ENCODE measurements around the gene OR2B6. TPM values are rescaled to one million over a fixed set of nuclear protein-coding genes. Genes with fewer than 3 reads are reported as not detected.

Gene OR2B6
- total and polyA plus RNA-seq, 7 donors, result 0.06 TPM; not detected in 6

DNA sequence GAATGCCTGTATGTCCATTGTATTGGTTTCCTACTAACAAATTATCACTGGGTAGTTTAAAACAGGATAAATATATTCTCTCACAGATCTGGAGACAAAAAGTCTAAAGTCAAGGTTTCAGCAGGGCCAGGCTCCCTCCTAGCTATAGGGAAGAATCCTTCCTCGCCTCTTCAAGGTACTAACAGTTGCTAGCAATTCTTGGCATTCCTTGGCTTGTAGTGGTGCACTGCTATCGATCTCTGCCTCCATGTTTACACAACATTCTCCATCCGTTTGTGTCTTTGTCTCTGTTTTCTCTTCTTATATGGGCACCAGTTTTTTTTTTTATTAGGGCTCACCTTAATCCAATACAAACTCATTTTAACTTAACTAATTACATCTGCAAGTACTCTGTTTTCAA lies 48.9 kb downstream of the OR2B6 start:
- H3K4me3 ChIP-seq, result no peak overlapping the region
- intact Hi-C loops (cut with DNase I), result no loop called here
- no peak overlapping the region for H3K27ac ChIP-seq
- no peaks in the 10 kb centered on the region for H3K36me3 ChIP-seq (ENCODE audit: insufficient read depth in 1 of 2, low read depth in 1 of 2)
- H3K9me3 ChIP-seq, result no peaks in the 10 kb centered on the region
- no peaks in the 10 kb centered on the region for H3K4me1 ChIP-seq
- DNase-seq (no peak), ATAC-seq (no peak)
- WGBS, 3 donors, result 41 to 44% (median 41%) methylated on average over 3 of the region's 3 CpGs
- TF ChIP-seq, protein P1, sequence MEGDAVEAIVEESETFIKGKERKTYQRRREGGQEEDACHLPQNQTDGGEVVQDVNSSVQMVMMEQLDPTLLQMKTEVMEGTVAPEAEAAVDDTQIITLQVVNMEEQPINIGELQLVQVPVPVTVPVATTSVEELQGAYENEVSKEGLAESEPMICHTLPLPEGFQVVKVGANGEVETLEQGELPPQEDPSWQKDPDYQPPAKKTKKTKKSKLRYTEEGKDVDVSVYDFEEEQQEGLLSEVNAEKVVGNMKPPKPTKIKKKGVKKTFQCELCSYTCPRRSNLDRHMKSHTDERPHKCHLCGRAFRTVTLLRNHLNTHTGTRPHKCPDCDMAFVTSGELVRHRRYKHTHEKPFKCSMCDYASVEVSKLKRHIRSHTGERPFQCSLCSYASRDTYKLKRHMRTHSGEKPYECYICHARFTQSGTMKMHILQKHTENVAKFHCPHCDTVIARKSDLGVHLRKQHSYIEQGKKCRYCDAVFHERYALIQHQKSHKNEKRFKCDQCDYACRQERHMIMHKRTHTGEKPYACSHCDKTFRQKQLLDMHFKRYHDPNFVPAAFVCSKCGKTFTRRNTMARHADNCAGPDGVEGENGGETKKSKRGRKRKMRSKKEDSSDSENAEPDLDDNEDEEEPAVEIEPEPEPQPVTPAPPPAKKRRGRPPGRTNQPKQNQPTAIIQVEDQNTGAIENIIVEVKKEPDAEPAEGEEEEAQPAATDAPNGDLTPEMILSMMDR (IDR thresholded peaks at IDR 0.05), result no peak
- H3K27me3 ChIP-seq (ENCODE audit: insufficient read depth in 3 of 3, low read length in 2 of 3), result peaks cover 0 to 3% (median 0%) of the 10 kb centered on the region in 3 donors

Other genes starting within 250 kb of the OR2B6 start
- not detected for gene OR2B2, start 44.8 kb upstream of the OR2B6 start, total RNA-seq
- gene OR2B2, start 44.8 kb upstream of the OR2B6 start, polyA plus RNA-seq, result not detected
- gene ZNF165, start 123.3 kb downstream of the OR2B6 start, total RNA-seq, result under 1 TPM in 3 of 4 donors, not detected in 1; 0.14 to 0.48 (median 0.30) TPM
- under 1 TPM; 0.31 to 0.35 (median 0.31) TPM for gene ZNF165, start 123.3 kb downstream of the OR2B6 start, polyA plus RNA-seq
- gene ZSCAN16, start 167.4 kb downstream of the OR2B6 start, total RNA-seq, result 1 to 10 TPM in 3 of 4 donors, under 1 TPM in 1; 0.96 to 3.1 (median 1.7) TPM
- 1 to 10 TPM; 1.7 to 7.1 (median 3.1) TPM for gene ZSCAN16, start 167.4 kb downstream of the OR2B6 start, polyA plus RNA-seq
- gene ZKSCAN8, start 184.6 kb downstream of the OR2B6 start, total RNA-seq, result 10 to 100 TPM in 2 of 4 donors, 1 to 10 TPM in 2; 7.7 to 12.5 (median 9.2) TPM
- 1 to 10 TPM; 1.6 to 8.2 (median 3.1) TPM for gene ZKSCAN8, start 184.6 kb downstream of the OR2B6 start, polyA plus RNA-seq